ENCODE results near the gene NEBL. TPM values are rescaled to one million over a fixed set of nuclear protein-coding genes. Genes with fewer than 3 reads are reported as not detected.
A peak's percentile ranks its signal among the peaks of the same experiment; 100 is the strongest.

Gene NEBL
- total RNA-seq, 1 donor from 2014 or later: 18.7 TPM

- Histone ChIP-seq H3K36me3 (ENCODE audit: control insufficient read depth, insufficient read depth, low read length) (no peaks in the 10 kb centered on the region), H3K27me3 (ENCODE audit: control insufficient read depth, insufficient read depth, low read length) (no peaks in the 10 kb centered on the region), H3K4me3 (ENCODE audit: low read depth, low read length) (no peak overlapping the region)
- DNase-seq (ENCODE audit: low read depth): peak; percentile 27
- TF ChIP-seq CTCF (IDR thresholded peaks at IDR 0.05; ENCODE audit: insufficient read depth, low read length, severe bottlenecking): no peak
- FAIRE-seq: no peak
Measured at GRCh38 chr10:20935931-20936330, 38.8 kb upstream of the NEBL start.

- Histone ChIP-seq H3K4me3 (ENCODE audit: low read depth, low read length) (no peak overlapping the region), H3K27me3 (ENCODE audit: control insufficient read depth, insufficient read depth, low read length) (no peaks in the 10 kb centered on the region), H3K36me3 (ENCODE audit: control insufficient read depth, insufficient read depth, low read length) (no peaks in the 10 kb centered on the region)
- DNase-seq (ENCODE audit: low read depth) (no peak), FAIRE-seq (no peak)
- no peak for TF ChIP-seq CTCF (IDR thresholded peaks at IDR 0.05; ENCODE audit: insufficient read depth, low read length, severe bottlenecking)
Measured at GRCh38 chr10:20935301-20935700, 38.2 kb upstream of the NEBL start.

GRCh38 chr10:20933705-20934104 is 36.6 kb upstream of the NEBL start:
- H3K4me3 ChIP-seq (ENCODE audit: low read depth, low read length): no peak overlapping the region
- no peak for TF ChIP-seq CTCF (IDR thresholded peaks at IDR 0.05; ENCODE audit: insufficient read depth, low read length, severe bottlenecking)
- DNase-seq (ENCODE audit: low read depth): no peak
- no peak for FAIRE-seq
- H3K36me3 ChIP-seq (ENCODE audit: control insufficient read depth, insufficient read depth, low read length): no peaks in the 10 kb centered on the region
- H3K27me3 ChIP-seq (ENCODE audit: control insufficient read depth, insufficient read depth, low read length): no peaks in the 10 kb centered on the region

- DNase-seq (ENCODE audit: low read depth) (no peak), FAIRE-seq (no peak)
- Histone ChIP-seq H3K27me3 (ENCODE audit: control insufficient read depth, insufficient read depth, low read length) (no peaks in the 10 kb centered on the region), H3K4me3 (ENCODE audit: low read depth, low read length) (no peak overlapping the region), H3K36me3 (ENCODE audit: control insufficient read depth, insufficient read depth, low read length) (no peaks in the 10 kb centered on the region)
- no peak for TF ChIP-seq CTCF (IDR thresholded peaks at IDR 0.05; ENCODE audit: insufficient read depth, low read length, severe bottlenecking)
Measured at GRCh38 chr10:20932606-20933126, 35.6 kb upstream of the NEBL start.

- no peak for FAIRE-seq
Measured at GRCh38 chr10:20931156-20931795, 34.2 kb upstream of the NEBL start.

More at GRCh38 chr10:20931156-20931795, 34.2 kb upstream of the NEBL start:
- Histone ChIP-seq H3K36me3 (ENCODE audit: control insufficient read depth, insufficient read depth, low read length) (no peaks in the 10 kb centered on the region), H3K27me3 (ENCODE audit: control insufficient read depth, insufficient read depth, low read length) (no peaks in the 10 kb centered on the region), H3K4me3 (ENCODE audit: low read depth, low read length) (no peak overlapping the region)
- DNase-seq (ENCODE audit: low read depth): no peak
- TF ChIP-seq CTCF (IDR thresholded peaks at IDR 0.05; ENCODE audit: insufficient read depth, low read length, severe bottlenecking): no peak

All from bronchial epithelial cell (primary cell).